Pulmonary artery endothelial cell (primary cell): ENCODE measurements around the gene KCNJ12. TPM values are rescaled to one million over a fixed set of nuclear protein-coding genes. Genes with fewer than 3 reads are reported as not detected.
"Not testable (repeated sequence)": the region's sequence is repeated elsewhere in the genome, so short reads cannot be mapped to it uniquely, and the experiment has no call there.

Source experiments
- DNase-seq: peaks from one replicate; pipeline ENCODE4 v3.0.0-alpha.2; 2011; ENCODE audit warnings: low read depth, low spot score
- total RNA-seq: library from RNA; depleted of rRNA; stranded (reverse); fragments of >200 nt; gene quantifications from 2 replicates; pipeline ENCODE4 v1.2.3, GENCODE V29; 2014

Gene KCNJ12
- total RNA-seq, 1 donor from 2014 or later = 3.3 TPM

GRCh38 chr17:21385281-21385845, 9.2 kb downstream of the KCNJ12 start:
- DNase-seq = no peak

DNA sequence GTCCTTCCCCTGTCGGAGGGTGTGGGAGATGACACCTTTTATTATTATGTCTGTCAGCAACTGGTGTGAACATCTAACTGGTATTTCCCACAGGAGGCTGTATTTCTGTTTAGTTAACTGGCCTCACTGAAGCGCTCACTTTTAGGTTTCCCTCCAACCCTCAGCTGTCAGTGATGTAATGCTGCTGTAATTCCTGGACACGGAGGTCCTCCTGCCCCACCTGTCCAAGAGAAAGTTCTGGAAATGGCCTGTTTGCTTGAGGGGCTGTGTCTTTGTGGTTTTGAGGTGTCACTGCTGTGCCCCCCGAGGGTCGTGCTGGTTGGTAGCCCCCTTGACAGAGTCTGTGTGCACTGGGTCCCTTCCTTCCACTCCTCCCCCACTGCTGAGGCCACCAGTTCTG, 11.5 kb downstream of the KCNJ12 start:
- no peak for DNase-seq

GRCh38 chr17:21388066-21388465, 11.9 kb downstream of the KCNJ12 start:
- no peak for DNase-seq

GRCh38 chr17:21388944-21389343, 12.8 kb downstream of the KCNJ12 start:
- no peak for DNase-seq

DNA sequence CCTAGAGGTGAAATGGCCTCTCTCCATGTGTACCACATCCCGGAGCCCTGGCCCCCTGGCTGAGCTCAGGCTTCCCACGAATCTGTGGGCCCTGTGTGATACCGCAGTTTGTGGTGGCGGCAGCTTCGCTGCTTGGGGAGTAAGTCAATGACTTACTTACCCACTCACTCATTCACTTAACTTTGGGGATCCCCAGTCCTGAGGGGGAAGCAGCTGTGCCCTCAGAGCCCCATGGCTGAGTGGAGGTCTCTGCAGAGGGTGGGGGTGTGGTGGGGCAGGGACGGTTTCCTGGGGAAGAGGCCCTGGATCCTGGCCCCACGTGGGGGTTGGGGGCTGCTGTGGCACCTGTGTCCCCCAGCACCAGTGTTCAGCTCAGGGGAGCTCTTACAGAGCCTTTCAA, 13.2 kb downstream of the KCNJ12 start:
- no peak for DNase-seq

- DNase-seq = no peak
These were observed 14.1 kb downstream of the KCNJ12 start for GRCh38 chr17:21390294-21390693.

DNA sequence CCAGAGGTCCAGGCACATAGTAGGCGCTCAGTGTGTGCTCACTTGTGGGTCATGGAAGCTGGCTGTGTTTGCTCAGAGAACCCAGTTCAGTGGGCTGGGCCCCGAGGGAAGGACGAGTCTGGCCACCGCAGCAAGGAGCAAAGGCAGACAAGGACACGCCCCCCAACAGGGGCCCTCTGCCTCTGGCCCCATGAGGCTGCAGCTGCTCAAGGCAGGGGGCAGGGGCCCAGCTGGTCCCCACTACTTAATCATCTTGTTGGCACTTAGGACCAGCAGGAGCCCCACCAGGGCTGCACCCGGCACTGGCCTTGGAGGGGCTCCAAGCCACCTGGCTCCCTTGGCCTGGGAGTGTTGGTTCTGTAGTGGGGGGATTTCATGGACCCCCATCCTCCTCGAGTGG, 16.1 kb downstream of the KCNJ12 start:
- DNase-seq = no peak

DNA sequence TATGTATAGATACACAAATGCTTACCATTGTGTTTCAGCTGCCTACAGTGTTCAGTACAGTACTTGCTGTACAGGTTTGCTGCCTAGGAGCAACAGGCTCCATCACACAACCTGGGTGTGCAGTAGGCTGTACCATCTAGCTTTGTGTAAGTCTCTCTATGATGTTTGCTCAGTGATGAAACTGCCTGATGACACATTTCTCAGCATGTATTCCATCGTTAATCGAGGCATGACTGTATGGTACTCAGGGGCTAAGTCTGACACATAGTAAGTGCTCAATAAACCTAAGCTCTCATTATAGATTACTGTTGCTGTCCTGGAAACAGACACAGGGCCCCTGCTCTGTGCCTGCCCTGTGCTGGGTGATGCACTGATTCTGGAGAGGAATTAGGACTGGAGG, 18.1 kb downstream of the KCNJ12 start:
- no peak for DNase-seq

DNA sequence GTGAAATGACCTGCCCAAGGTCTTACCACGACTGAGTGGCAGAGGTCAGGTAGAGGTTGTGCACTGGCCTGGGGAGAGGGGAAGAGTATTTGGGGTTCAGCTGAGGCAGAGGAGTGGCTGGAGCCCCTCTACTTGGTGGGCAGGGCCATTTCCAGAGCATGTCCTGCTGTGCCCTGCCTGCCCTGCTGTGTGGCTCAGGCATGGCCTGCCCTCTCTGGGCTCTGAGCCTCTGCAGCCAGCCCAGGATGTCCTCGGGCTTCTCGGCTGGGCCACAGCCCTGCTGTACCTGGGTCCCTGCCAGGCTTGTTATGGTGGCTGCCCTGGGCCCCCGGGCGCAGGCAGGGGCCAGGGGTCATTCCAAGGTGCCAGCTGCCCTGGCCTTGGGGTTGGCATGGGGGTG, 19.6 kb downstream of the KCNJ12 start:
- DNase-seq = no peak

- DNase-seq = no peak
These were observed 20.1 kb downstream of the KCNJ12 start for GRCh38 chr17:21396237-21396636.

DNA sequence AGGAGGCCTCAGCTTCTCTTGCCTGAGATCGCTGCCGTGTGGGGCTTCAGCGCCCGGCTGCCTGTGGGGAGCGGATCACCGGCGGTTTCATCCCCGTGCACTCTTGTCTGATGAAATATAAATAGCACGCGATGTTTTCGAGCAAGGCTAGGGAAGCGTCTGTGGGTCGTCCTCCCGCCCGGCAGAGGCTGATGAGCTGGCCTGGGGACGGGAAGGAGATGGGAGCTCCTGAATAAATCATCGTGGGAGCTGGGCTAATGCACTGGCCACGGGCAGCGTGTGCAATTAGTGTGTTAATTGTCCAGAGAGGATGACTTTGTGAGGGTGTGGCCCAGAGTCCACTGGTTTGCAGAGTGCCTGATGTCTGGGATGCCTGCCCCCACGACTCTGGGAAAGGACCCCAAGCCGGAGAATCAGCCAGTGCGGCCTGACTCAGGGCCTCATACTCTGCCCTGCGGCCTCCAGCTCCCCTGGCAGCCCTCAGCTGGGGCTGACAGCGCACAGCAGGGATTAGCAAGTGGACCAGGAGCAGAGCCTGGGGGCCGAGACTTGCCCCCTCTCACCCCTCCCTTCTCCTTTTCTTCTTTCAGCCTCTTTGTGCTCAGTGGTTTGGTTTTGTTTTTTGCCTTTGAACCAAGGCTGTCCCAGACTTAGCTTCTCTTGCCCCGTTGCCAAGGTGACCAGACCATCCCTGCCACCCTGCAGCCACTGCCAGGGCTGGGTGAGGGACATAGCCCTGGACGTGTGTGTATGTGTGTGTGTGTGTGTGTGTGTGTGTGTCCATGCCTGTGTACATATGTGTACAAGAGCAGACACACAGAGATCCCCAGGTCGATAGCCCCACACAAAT, 21.4 kb downstream of the KCNJ12 start:
- DNase-seq = no peak

GRCh38 chr17:21399474-21400186, 23.5 kb downstream of the KCNJ12 start:
- DNase-seq = no peak

- not testable (repeated sequence) for DNase-seq
These were observed 24.0 kb downstream of the KCNJ12 start for GRCh38 chr17:21400187-21400569.

DNA sequence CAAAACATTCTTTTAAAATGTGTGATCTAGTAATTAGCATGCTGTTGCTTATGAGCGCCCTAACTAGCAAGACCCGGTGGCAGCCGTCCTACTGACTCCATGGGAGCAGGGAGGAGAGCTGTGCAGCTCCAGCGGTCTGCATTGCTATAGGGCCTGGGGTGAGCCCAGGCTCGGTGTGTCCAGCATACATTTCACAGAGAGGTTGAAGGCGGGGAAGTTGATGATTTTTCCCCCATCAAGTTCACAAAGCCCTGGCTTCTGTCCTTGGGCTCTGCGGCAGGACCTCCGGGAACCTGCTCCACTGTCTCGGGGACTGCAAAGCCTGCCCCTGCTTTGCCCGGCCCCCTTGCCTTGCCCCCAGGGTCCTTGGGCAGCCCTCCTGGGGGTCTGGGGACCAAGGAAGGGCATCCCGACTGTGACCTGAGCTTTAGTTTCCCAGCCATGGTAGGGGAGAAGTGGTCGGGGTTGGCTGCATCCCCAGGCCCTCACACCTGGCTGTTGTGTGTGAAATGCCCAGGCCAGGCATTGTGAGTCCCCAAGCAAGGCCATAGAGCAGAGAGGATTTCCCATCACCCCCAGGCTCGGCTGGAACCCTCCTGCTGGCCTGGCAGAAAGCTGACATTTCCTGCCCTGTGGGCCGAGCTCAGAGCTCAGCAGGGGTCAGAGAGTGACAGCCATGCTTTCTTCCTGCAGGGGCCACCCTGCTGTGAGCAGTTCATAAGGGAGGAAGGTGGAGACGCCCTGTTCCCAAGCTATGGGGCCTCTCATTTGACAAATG, 24.8 kb downstream of the KCNJ12 start:
- DNase-seq = no peak

GRCh38 chr17:21402166-21402571, 26.0 kb downstream of the KCNJ12 start:
- peak; percentile 19 for DNase-seq

- DNase-seq = not testable (repeated sequence)
These were observed 26.8 kb downstream of the KCNJ12 start for GRCh38 chr17:21402926-21403325.

DNA sequence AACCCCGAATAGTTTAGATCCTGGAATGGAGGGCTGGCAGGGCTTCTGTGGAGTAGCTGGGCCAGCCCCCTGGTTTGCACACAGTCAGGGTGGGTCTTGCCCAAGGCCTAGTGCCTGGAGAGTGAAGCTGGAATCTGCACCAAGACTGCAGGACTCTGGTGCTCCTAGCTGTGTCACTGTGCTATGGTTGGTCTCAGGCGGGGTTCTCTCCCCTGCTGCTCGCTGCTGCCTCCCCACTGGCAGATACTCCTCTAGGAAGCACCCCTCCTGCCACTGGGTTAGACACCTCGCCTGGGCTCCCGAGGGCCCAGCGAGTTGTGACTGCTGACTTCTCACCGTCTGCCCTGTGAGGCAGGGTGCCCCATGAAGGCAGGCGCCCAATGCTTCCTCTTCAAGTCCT, 27.9 kb downstream of the KCNJ12 start:
- not testable (repeated sequence) for DNase-seq

GRCh38 chr17:21404539-21404938, 28.4 kb downstream of the KCNJ12 start:
- DNase-seq = not testable (repeated sequence)

- not testable (repeated sequence) for DNase-seq
These were observed 29.0 kb downstream of the KCNJ12 start for GRCh38 chr17:21404956-21405731.

GRCh38 chr17:21405904-21406400, 29.8 kb downstream of the KCNJ12 start:
- not testable (repeated sequence) for DNase-seq
